ENCODE results near the gene ZNF608.

ZNF608 gene

GRCh38 chr5:124745928-124746915 is at the start of gene ZNF608:
ZNF608 (minus strand) TSS chr5:124746639; CDS start chr5:124744989, 1,650 bp downstream.
- Histone ChIP-seq H3K4me1 (ENCODE audit: control insufficient read depth, insufficient read depth, low read length) (peaks cover 59% of the 10 kb centered on the region), H3K4me3 (ENCODE audit: low read depth, low read length) (peak within 1 kb of the TSS; percentile 92), H3K9me3 (ENCODE audit: control insufficient read depth, insufficient read depth, low read length) (no peaks in the 10 kb centered on the region), H3K27ac (ENCODE audit: low read depth, low read length) (peak within 1 kb of the TSS; percentile 97), H3K9ac (ENCODE audit: low read depth, low read length) (peak within 1 kb of the TSS; percentile 83), H3K36me3 (ENCODE audit: control insufficient read depth, insufficient read depth, low read length) (no peaks in the 10 kb centered on the region), H3K27me3 (ENCODE audit: control insufficient read depth, insufficient read depth, low read length) (no peaks in the 10 kb centered on the region)

- H3K27ac ChIP-seq (ENCODE audit: low read depth, low read length): no peak overlapping the region
- no peak overlapping the region for H3K4me3 ChIP-seq (ENCODE audit: low read depth, low read length)
Measured at GRCh38 chr5:124795829-124796228, 49.4 kb upstream of the ZNF608 start.

GRCh38 chr5:124790895-124791732 is 44.7 kb upstream of the ZNF608 start:
- no peaks in the 10 kb centered on the region for H3K36me3 ChIP-seq (ENCODE audit: control insufficient read depth, insufficient read depth, low read length)
- no peak overlapping the region for H3K9ac ChIP-seq (ENCODE audit: low read depth, low read length)
- no peak overlapping the region for H3K4me3 ChIP-seq (ENCODE audit: low read depth, low read length)
- H3K9me3 ChIP-seq (ENCODE audit: control insufficient read depth, insufficient read depth, low read length): no peaks in the 10 kb centered on the region
- no peaks in the 10 kb centered on the region for H3K27me3 ChIP-seq (ENCODE audit: control insufficient read depth, insufficient read depth, low read length)
- no peak overlapping the region for H3K27ac ChIP-seq (ENCODE audit: low read depth, low read length)
- peaks cover 8% of the 10 kb centered on the region; the same call in 1 of the 2 replicates for H3K4me1 ChIP-seq (ENCODE audit: control insufficient read depth, insufficient read depth, low read length)

More at GRCh38 chr5:124795829-124796228, 49.4 kb upstream of the ZNF608 start:
- H3K27me3 ChIP-seq (ENCODE audit: control insufficient read depth, insufficient read depth, low read length): no peaks in the 10 kb centered on the region
- H3K9me3 ChIP-seq (ENCODE audit: control insufficient read depth, insufficient read depth, low read length): no peaks in the 10 kb centered on the region
- no peak overlapping the region for H3K9ac ChIP-seq (ENCODE audit: low read depth, low read length)
- no peaks in the 10 kb centered on the region for H3K36me3 ChIP-seq (ENCODE audit: control insufficient read depth, insufficient read depth, low read length)
- H3K4me1 ChIP-seq (ENCODE audit: control insufficient read depth, insufficient read depth, low read length): peaks cover 9% of the 10 kb centered on the region; the same call in 1 of the 2 replicates

- H3K4me3 ChIP-seq (ENCODE audit: low read depth, low read length): no peak overlapping the region
- H3K36me3 ChIP-seq (ENCODE audit: control insufficient read depth, insufficient read depth, low read length): no peaks in the 10 kb centered on the region
- H3K9me3 ChIP-seq (ENCODE audit: control insufficient read depth, insufficient read depth, low read length): no peaks in the 10 kb centered on the region
- no peak overlapping the region for H3K9ac ChIP-seq (ENCODE audit: low read depth, low read length)
- H3K27me3 ChIP-seq (ENCODE audit: control insufficient read depth, insufficient read depth, low read length): no peaks in the 10 kb centered on the region
- H3K27ac ChIP-seq (ENCODE audit: low read depth, low read length): no peak overlapping the region
- H3K4me1 ChIP-seq (ENCODE audit: control insufficient read depth, insufficient read depth, low read length): peaks cover 1% of the 10 kb centered on the region; the same call in 1 of the 2 replicates
Measured at GRCh38 chr5:124790301-124790894, 44.0 kb upstream of the ZNF608 start.

GRCh38 chr5:124789104-124789605 is 42.7 kb upstream of the ZNF608 start:
- H3K27me3 ChIP-seq (ENCODE audit: control insufficient read depth, insufficient read depth, low read length): no peaks in the 10 kb centered on the region
- no peaks in the 10 kb centered on the region for H3K9me3 ChIP-seq (ENCODE audit: control insufficient read depth, insufficient read depth, low read length)
- H3K27ac ChIP-seq (ENCODE audit: low read depth, low read length): no peak overlapping the region
- H3K4me3 ChIP-seq (ENCODE audit: low read depth, low read length): no peak overlapping the region
- H3K4me1 ChIP-seq (ENCODE audit: control insufficient read depth, insufficient read depth, low read length): no peaks in the 10 kb centered on the region
- no peak overlapping the region for H3K9ac ChIP-seq (ENCODE audit: low read depth, low read length)
- no peaks in the 10 kb centered on the region for H3K36me3 ChIP-seq (ENCODE audit: control insufficient read depth, insufficient read depth, low read length)

- no peaks in the 10 kb centered on the region for H3K27me3 ChIP-seq (ENCODE audit: control insufficient read depth, insufficient read depth, low read length)
- no peaks in the 10 kb centered on the region for H3K36me3 ChIP-seq (ENCODE audit: control insufficient read depth, insufficient read depth, low read length)
- no peak overlapping the region for H3K4me3 ChIP-seq (ENCODE audit: low read depth, low read length)
- H3K4me1 ChIP-seq (ENCODE audit: control insufficient read depth, insufficient read depth, low read length): no peaks in the 10 kb centered on the region
- H3K9ac ChIP-seq (ENCODE audit: low read depth, low read length): no peak overlapping the region
- no peak overlapping the region for H3K27ac ChIP-seq (ENCODE audit: low read depth, low read length)
- no peaks in the 10 kb centered on the region for H3K9me3 ChIP-seq (ENCODE audit: control insufficient read depth, insufficient read depth, low read length)
Measured at GRCh38 chr5:124783794-124784193, 37.4 kb upstream of the ZNF608 start.

- H3K9ac ChIP-seq (ENCODE audit: low read depth, low read length): no peak overlapping the region
- no peaks in the 10 kb centered on the region for H3K9me3 ChIP-seq (ENCODE audit: control insufficient read depth, insufficient read depth, low read length)
- no peaks in the 10 kb centered on the region for H3K4me1 ChIP-seq (ENCODE audit: control insufficient read depth, insufficient read depth, low read length)
- H3K4me3 ChIP-seq (ENCODE audit: low read depth, low read length): no peak overlapping the region
- no peaks in the 10 kb centered on the region for H3K36me3 ChIP-seq (ENCODE audit: control insufficient read depth, insufficient read depth, low read length)
- no peaks in the 10 kb centered on the region for H3K27me3 ChIP-seq (ENCODE audit: control insufficient read depth, insufficient read depth, low read length)
- H3K27ac ChIP-seq (ENCODE audit: low read depth, low read length): no peak overlapping the region
Measured at GRCh38 chr5:124783285-124783684, 36.8 kb upstream of the ZNF608 start.

- Histone ChIP-seq H3K9me3 (ENCODE audit: control insufficient read depth, insufficient read depth, low read length) (no peaks in the 10 kb centered on the region), H3K36me3 (ENCODE audit: control insufficient read depth, insufficient read depth, low read length) (no peaks in the 10 kb centered on the region), H3K4me1 (ENCODE audit: control insufficient read depth, insufficient read depth, low read length) (no peaks in the 10 kb centered on the region), H3K27ac (ENCODE audit: low read depth, low read length) (no peak overlapping the region), H3K27me3 (ENCODE audit: control insufficient read depth, insufficient read depth, low read length) (no peaks in the 10 kb centered on the region), H3K9ac (ENCODE audit: low read depth, low read length) (no peak overlapping the region), H3K4me3 (ENCODE audit: low read depth, low read length) (no peak overlapping the region)
Measured at GRCh38 chr5:124782262-124782661, 35.8 kb upstream of the ZNF608 start.

- H3K27me3 ChIP-seq (ENCODE audit: control insufficient read depth, insufficient read depth, low read length): no peaks in the 10 kb centered on the region
Measured at GRCh38 chr5:124780011-124780410, 33.6 kb upstream of the ZNF608 start.

More at GRCh38 chr5:124780011-124780410, 33.6 kb upstream of the ZNF608 start:
- Histone ChIP-seq H3K36me3 (ENCODE audit: control insufficient read depth, insufficient read depth, low read length) (no peaks in the 10 kb centered on the region), H3K9me3 (ENCODE audit: control insufficient read depth, insufficient read depth, low read length) (no peaks in the 10 kb centered on the region), H3K9ac (ENCODE audit: low read depth, low read length) (no peak overlapping the region), H3K4me3 (ENCODE audit: low read depth, low read length) (no peak overlapping the region), H3K27ac (ENCODE audit: low read depth, low read length) (no peak overlapping the region), H3K4me1 (ENCODE audit: control insufficient read depth, insufficient read depth, low read length) (no peaks in the 10 kb centered on the region)

All from HUES48 (cell line).